HG03097 (cell line): ENCODE measurements around the gene ORM1.

Experiments used
- ATAC-seq: cut with Tn5 transposase; IDR thresholded peaks from one replicate; pipeline ENCODE4 v1.9.1; 2021; ENCODE audit not compliant: unreplicated experiment, low FRiP score

Gene ORM1

GRCh38 chr9:114287001-114287762 lies 35.7 kb upstream of the ORM1 start:
- ATAC-seq: no peak

GRCh38 chr9:114287763-114288192 lies 35.1 kb upstream of the ORM1 start:
- ATAC-seq: no peak

GRCh38 chr9:114288193-114289091 lies 34.5 kb upstream of the ORM1 start:
- ATAC-seq: no peak

GRCh38 chr9:114289106-114289505 lies 33.8 kb upstream of the ORM1 start:
- ATAC-seq: no peak

- ATAC-seq: no peak
These were observed 33.1 kb upstream of the ORM1 start for GRCh38 chr9:114289571-114290481.

GRCh38 chr9:114290561-114290986 lies 32.3 kb upstream of the ORM1 start:
- no peak for ATAC-seq

GRCh38 chr9:114291064-114291474 lies 31.8 kb upstream of the ORM1 start:
- no peak for ATAC-seq

GRCh38 chr9:114291886-114292590 lies 30.9 kb upstream of the ORM1 start:
- ATAC-seq: no peak

GRCh38 chr9:114294664-114295063 lies 28.2 kb upstream of the ORM1 start:
- ATAC-seq: no peak

GRCh38 chr9:114296338-114296737 lies 26.6 kb upstream of the ORM1 start:
- ATAC-seq: no peak

GRCh38 chr9:114299286-114300152 lies 23.4 kb upstream of the ORM1 start:
- ATAC-seq: no peak

GRCh38 chr9:114300153-114300845 lies 22.6 kb upstream of the ORM1 start:
- no peak for ATAC-seq

- ATAC-seq: no peak
These were observed 21.8 kb upstream of the ORM1 start for GRCh38 chr9:114300846-114301797.

GRCh38 chr9:114301798-114302565 lies 20.9 kb upstream of the ORM1 start:
- ATAC-seq: no peak

GRCh38 chr9:114302727-114303126 lies 20.2 kb upstream of the ORM1 start:
- ATAC-seq: no peak

GRCh38 chr9:114303571-114303970 lies 19.3 kb upstream of the ORM1 start:
- ATAC-seq: no peak

GRCh38 chr9:114303977-114304376 lies 18.9 kb upstream of the ORM1 start:
- ATAC-seq: no peak
